ENCODE measurements around the gene GPC6.

DNA sequence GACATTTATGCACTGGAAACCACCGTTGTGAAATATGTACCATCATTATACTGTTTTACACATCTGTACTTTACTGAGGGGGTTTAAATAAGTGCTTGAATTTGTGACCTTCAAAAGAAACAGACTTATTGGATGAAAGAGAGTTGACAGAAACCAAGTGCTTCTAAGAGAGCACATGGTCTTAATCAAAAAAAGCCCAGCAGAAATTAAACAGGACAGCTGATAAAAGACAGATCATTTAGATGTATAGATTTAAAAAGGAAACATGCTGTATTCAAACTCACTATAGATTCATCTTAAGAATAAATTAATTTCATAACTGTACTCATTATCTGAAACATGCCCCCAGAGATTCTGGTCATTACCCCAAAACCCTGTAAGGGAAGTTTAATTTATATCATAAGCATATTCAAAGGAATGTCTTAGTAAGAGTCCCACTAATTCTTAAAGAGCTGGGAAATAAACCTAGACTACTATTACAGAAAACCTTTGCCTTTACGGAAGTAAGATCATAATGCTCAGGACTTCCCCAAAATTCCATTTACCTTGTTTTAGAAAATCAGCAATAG, 831.1 kb downstream of the GPC6 start:
- TF ChIP-seq POLR2A (IDR thresholded peaks at IDR 0.05) (no peak), CTCF (IDR thresholded peaks at IDR 0.05) (no peak), POLR2AphosphoS5 (IDR thresholded peaks at IDR 0.05) (no peak)
